ENCODE data around the gene MDC1.
"Not testable (repeated sequence)": the region's sequence is repeated elsewhere in the genome, so short reads cannot be mapped to it uniquely, and the experiment has no call there.

The MDC1 gene

DNA sequence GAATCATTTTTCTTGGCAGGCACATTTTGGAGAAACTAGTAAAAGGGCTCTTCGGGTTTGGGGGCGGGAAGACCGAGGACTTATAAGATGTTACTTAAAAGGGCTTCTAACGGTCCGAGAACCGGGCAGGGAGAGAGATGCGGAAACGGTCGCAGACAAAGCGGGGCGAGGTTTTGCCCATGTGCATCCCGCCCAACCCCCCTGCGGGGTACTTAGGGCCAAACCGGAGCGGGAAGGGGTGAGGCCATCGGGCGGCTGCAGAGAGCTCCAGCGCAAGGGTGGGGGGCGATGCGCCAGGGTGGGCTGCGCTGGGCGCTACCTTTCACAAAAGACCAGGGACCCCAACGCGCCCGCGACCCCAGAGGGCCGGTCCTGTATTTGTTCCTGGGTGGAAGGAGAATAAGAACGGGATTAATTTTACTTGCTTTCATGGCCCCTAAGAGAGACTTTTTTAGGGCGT is 3.7 kb upstream of the MDC1 start:
- H3K27ac ChIP-seq (ENCODE audit: low read depth, low read length): peak overlapping the region; percentile 81
- peaks cover 29% of the 10 kb centered on the region for H3K36me3 ChIP-seq (ENCODE audit: insufficient read depth, low read length)
- no peaks in the 10 kb centered on the region for H3K27me3 ChIP-seq (ENCODE audit: control insufficient read depth in 1 of 2, insufficient read depth in 2 of 2, low read length in 2 of 2)
- no peaks in the 10 kb centered on the region for H3K9me3 ChIP-seq (ENCODE audit: low read length)
- H3K4me1 ChIP-seq (ENCODE audit: insufficient read depth, low read length): peaks cover 26% of the 10 kb centered on the region
- H3K4me3 ChIP-seq (ENCODE audit: low read depth in 1 of 2, low read length in 2 of 2): peak overlapping the region; percentile 80 to 96
- H3K9ac ChIP-seq (ENCODE audit: low read length): peak overlapping the region; percentile 98

DNA sequence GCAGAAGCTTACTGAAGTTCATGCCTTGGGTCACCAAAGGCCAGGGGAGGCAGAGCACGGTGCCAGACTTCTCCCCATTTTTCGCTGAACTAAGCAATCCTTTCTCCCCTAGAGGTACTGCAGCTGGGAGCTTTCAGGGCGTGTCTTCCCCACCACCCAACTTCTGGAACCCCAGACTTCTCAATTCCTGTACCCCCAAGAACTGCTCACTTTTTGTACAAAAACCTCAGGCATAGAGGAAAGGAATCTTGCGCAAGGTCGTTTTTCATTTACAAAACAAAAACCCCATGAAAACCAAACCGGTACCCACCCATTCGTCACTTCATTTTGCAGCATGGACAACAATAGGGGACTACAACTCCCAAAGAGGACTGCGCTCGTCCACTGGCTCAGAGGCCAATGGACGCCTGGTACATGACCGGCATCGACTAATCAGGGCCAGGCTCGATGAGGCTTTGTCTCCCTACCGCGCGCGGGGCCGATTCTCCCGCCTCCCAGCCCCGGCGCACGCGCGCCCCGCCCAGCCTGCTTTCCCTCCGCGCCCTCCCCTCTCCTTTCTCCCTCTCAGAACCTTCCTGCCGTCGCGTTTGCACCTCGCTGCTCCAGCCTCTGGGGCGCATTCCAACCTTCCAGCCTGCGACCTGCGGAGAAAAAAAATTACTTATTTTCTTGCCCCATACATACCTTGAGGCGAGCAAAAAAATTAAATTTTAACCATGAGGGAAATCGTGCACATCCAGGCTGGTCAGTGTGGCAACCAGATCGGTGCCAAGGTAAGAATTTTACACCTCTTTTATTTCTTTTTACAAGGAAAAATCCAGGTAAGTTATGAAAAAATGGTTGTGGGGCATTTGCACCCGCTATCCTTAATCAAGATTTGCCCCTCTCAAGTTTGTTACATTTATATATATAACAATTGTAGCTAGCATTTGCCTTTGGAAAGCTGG is 3.0 kb upstream of the MDC1 start, which contains the start of gene TUBB:
Gene TUBB (plus strand): TSS at position 562 of the 947 bp plus-strand sequence. CDS start 155 bp downstream, at position 717.
- Histone ChIP-seq H3K27me3 (ENCODE audit: control insufficient read depth in 1 of 2, insufficient read depth in 2 of 2, low read length in 2 of 2) (no peaks in the 10 kb centered on the region), H3K4me1 (ENCODE audit: insufficient read depth, low read length) (peaks cover 24% of the 10 kb centered on the region), H3K27ac (ENCODE audit: low read depth, low read length) (peak within 1 kb of the TSS; percentile 81), H3K9ac (ENCODE audit: low read length) (peak within 1 kb of the TSS; percentile 98), H3K4me3 (ENCODE audit: low read depth in 1 of 2, low read length in 2 of 2) (peak within 1 kb of the TSS; percentile 80 to 96), H3K9me3 (ENCODE audit: low read length) (no peaks in the 10 kb centered on the region), H3K36me3 (ENCODE audit: insufficient read depth, low read length) (peaks cover 23% of the 10 kb centered on the region)

DNA sequence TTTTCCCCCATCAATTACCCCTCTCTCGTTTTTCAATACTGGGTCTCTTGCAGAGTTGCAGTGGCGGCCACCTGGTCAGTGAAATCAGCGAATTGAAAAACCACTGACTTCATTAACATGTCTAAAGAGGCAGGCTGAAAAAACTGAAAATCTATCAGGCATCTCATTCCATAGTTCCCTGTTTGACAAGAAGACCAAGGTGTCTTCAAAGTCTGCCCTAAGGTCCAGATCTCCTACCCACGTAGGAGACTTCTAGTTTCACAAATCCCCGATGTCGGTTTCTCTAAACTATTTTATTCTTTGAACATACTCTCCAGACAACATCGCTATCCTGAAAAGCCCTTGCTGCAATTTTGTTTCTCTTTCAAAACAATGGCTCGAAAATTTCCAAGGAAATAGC is 2.3 kb upstream of the MDC1 start:
- peaks cover 17% of the 10 kb centered on the region for H3K36me3 ChIP-seq (ENCODE audit: insufficient read depth, low read length)
- no peaks in the 10 kb centered on the region for H3K27me3 ChIP-seq (ENCODE audit: control insufficient read depth in 1 of 2, insufficient read depth in 2 of 2, low read length in 2 of 2)
- no peaks in the 10 kb centered on the region for H3K9me3 ChIP-seq (ENCODE audit: low read length)
- peaks cover 24% of the 10 kb centered on the region for H3K4me1 ChIP-seq (ENCODE audit: insufficient read depth, low read length)
- H3K9ac ChIP-seq (ENCODE audit: low read length): peak overlapping the region; percentile 16
- peak overlapping the region in 1 of 2 donors; percentile 96 for H3K4me3 ChIP-seq (ENCODE audit: low read depth in 1 of 2, low read length in 2 of 2)
- peak overlapping the region; percentile 81 for H3K27ac ChIP-seq (ENCODE audit: low read depth, low read length)

GRCh38 chr6:30717845-30718720 is 1.0 kb upstream of the MDC1 start:
- Histone ChIP-seq H3K4me3 (ENCODE audit: low read depth in 1 of 2, low read length in 2 of 2) (peak overlapping the region in 1 of 2 donors; percentile 64), H3K27ac (ENCODE audit: low read depth, low read length) (peak overlapping the region; percentile 91), H3K4me1 (ENCODE audit: insufficient read depth, low read length) (peaks cover 24% of the 10 kb centered on the region), H3K36me3 (ENCODE audit: insufficient read depth, low read length) (peaks cover 18% of the 10 kb centered on the region), H3K9ac (ENCODE audit: low read length) (peak overlapping the region; percentile 47)
- H3K27me3 ChIP-seq (ENCODE audit: control insufficient read depth in 1 of 2, insufficient read depth in 2 of 2, low read length in 2 of 2); H3K9me3 ChIP-seq (ENCODE audit: low read length): not testable (repeated sequence)

- Histone ChIP-seq H3K36me3 (ENCODE audit: insufficient read depth, low read length) (peaks cover 27% of the 10 kb centered on the region), H3K27ac (ENCODE audit: low read depth, low read length) (peak overlapping the region; percentile 91), H3K4me1 (ENCODE audit: insufficient read depth, low read length) (peaks cover 16% of the 10 kb centered on the region), H3K9me3 (ENCODE audit: low read length) (no peaks in the 10 kb centered on the region), H3K27me3 (ENCODE audit: control insufficient read depth in 1 of 2, insufficient read depth in 2 of 2, low read length in 2 of 2) (no peaks in the 10 kb centered on the region), H3K4me3 (ENCODE audit: low read depth in 1 of 2, low read length in 2 of 2) (peak overlapping the region; percentile 64 to 79), H3K9ac (ENCODE audit: low read length) (peak overlapping the region; percentile 79)
These were observed 277 bp downstream of the MDC1 start for GRCh38 chr6:30716879-30717128.

GRCh38 chr6:30714263-30714662 is 2.8 kb downstream of the MDC1 start:
- Histone ChIP-seq H3K27ac (ENCODE audit: low read depth, low read length) (no peak overlapping the region), H3K27me3 (ENCODE audit: control insufficient read depth in 1 of 2, insufficient read depth in 2 of 2, low read length in 2 of 2) (no peaks in the 10 kb centered on the region), H3K9me3 (ENCODE audit: low read length) (no peaks in the 10 kb centered on the region), H3K4me3 (ENCODE audit: low read depth in 1 of 2, low read length in 2 of 2) (no peak overlapping the region), H3K36me3 (ENCODE audit: insufficient read depth, low read length) (peaks cover 41% of the 10 kb centered on the region), H3K9ac (ENCODE audit: low read length) (no peak overlapping the region), H3K4me1 (ENCODE audit: insufficient read depth, low read length) (peaks cover 8% of the 10 kb centered on the region)

- peaks cover 49% of the 10 kb centered on the region for H3K36me3 ChIP-seq (ENCODE audit: insufficient read depth, low read length)
- H3K4me1 ChIP-seq (ENCODE audit: insufficient read depth, low read length): peaks cover 4% of the 10 kb centered on the region
- H3K9me3 ChIP-seq (ENCODE audit: low read length): no peaks in the 10 kb centered on the region
- H3K27ac ChIP-seq (ENCODE audit: low read depth, low read length): no peak overlapping the region
- H3K4me3 ChIP-seq (ENCODE audit: low read depth in 1 of 2, low read length in 2 of 2): no peak overlapping the region
- H3K27me3 ChIP-seq (ENCODE audit: control insufficient read depth in 1 of 2, insufficient read depth in 2 of 2, low read length in 2 of 2): no peaks in the 10 kb centered on the region
- H3K9ac ChIP-seq (ENCODE audit: low read length): no peak overlapping the region
These were observed 4.6 kb downstream of the MDC1 start for GRCh38 chr6:30712441-30712945.

DNA sequence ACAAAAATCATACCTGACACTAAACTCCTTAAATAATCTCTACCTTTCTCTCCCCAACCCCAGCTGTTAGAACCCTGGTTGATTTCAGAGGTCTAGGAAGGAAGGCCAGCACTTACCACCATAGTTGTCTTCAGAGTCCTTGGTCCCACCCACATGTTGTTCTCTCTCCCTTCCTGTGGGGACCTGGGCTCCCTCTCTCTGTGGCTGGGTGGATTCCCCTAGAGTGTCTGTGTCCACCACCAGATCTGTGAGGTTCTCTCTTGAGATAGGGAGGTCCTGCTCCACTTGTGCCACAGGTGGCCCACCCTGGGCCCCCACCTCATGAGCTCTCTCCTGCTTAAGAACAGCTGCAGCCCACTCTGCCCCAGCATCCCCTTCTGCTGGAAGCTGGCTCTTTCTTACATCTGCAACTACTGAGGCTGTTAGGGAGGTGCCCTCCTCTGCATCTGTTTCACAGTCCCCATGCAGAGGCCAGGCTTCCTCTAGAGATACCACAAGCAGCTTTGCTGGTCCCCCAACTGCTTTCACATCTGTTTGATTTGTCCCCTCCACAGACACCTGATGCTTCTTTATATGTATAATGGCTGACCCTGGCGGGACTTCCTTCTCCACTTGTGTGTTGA is 5.2 kb downstream of the MDC1 start:
- Histone ChIP-seq H3K4me1 (ENCODE audit: insufficient read depth, low read length) (peaks cover 4% of the 10 kb centered on the region), H3K27ac (ENCODE audit: low read depth, low read length) (no peak overlapping the region), H3K9me3 (ENCODE audit: low read length) (no peaks in the 10 kb centered on the region), H3K36me3 (ENCODE audit: insufficient read depth, low read length) (peaks cover 55% of the 10 kb centered on the region), H3K27me3 (ENCODE audit: control insufficient read depth in 1 of 2, insufficient read depth in 2 of 2, low read length in 2 of 2) (no peaks in the 10 kb centered on the region), H3K4me3 (ENCODE audit: low read depth in 1 of 2, low read length in 2 of 2) (no peak overlapping the region), H3K9ac (ENCODE audit: low read length) (no peak overlapping the region)

GRCh38 chr6:30709101-30709868 is 7.8 kb downstream of the MDC1 start:
- Histone ChIP-seq H3K9ac (ENCODE audit: low read length) (no peak overlapping the region), H3K27ac (ENCODE audit: low read depth, low read length) (no peak overlapping the region), H3K36me3 (ENCODE audit: insufficient read depth, low read length) (peaks cover 61% of the 10 kb centered on the region), H3K9me3 (ENCODE audit: low read length) (no peaks in the 10 kb centered on the region), H3K4me1 (ENCODE audit: insufficient read depth, low read length) (no peaks in the 10 kb centered on the region), H3K4me3 (ENCODE audit: low read depth in 1 of 2, low read length in 2 of 2) (no peak overlapping the region), H3K27me3 (ENCODE audit: control insufficient read depth in 1 of 2, insufficient read depth in 2 of 2, low read length in 2 of 2) (no peaks in the 10 kb centered on the region)

DNA sequence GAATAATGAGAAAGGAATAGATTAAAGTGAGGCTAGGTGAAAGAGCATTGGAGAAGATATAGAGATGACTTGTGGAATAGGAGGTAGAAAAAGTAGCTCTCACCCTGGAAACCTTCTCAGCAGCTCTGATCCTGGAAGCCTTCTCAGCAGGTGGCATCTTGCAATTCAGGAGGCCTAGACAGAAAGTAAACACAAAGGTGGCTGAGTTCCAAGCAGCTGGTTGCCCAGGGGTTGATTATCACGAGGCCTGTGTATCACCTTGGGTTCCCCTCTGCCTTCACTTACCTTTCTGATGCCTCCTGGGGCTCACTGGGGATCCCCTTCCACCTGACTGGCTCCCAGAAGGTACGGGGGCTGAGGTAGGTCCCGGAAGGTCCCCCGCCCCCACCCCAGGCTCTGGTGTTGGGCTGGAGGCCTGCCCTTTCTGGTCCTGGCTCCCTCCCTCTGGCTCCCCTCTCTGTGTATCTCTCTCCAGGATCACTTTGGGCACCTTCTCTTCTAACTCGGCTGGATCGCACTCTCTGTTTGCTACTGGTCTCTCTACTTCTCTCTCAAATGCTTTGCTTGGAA is 9.7 kb downstream of the MDC1 start:
- Histone ChIP-seq H3K9ac (ENCODE audit: low read length) (no peak overlapping the region), H3K4me1 (ENCODE audit: insufficient read depth, low read length) (no peaks in the 10 kb centered on the region), H3K27ac (ENCODE audit: low read depth, low read length) (no peak overlapping the region), H3K36me3 (ENCODE audit: insufficient read depth, low read length) (peaks cover 60% of the 10 kb centered on the region), H3K9me3 (ENCODE audit: low read length) (no peaks in the 10 kb centered on the region), H3K27me3 (ENCODE audit: control insufficient read depth in 1 of 2, insufficient read depth in 2 of 2, low read length in 2 of 2) (no peaks in the 10 kb centered on the region), H3K4me3 (ENCODE audit: low read depth in 1 of 2, low read length in 2 of 2) (no peak overlapping the region)

Measured in muscle layer of colon (tissue), 2 donors.